B cell (primary cell): ENCODE measurements around the gene FANCI. TPM values are rescaled to one million over a fixed set of nuclear protein-coding genes. Genes with fewer than 3 reads are reported as not detected.

Experiments used
- ATAC-seq: fragments of 200-7000 bp; cut with Tn5 transposase; one replicate; pipeline ENCODE4 v1.10.0; 2021; ENCODE audit warnings: low read depth, mild to moderate bottlenecking, moderate number of reproducible peaks, moderate library complexity
- CTCF ChIA-PET: fragments of 350-600 bp; sonication (Branson Sonifier 250); formaldehyde crosslinking; loops from one replicate; lab custom pipeline; 2021; ENCODE audit warnings: antibody characterized with exemption, inconsistent platforms; lab: Charles Lee
- POLR2A ChIA-PET: fragments of 350-600 bp; sonication (Branson Sonifier 250); formaldehyde crosslinking; loops from one replicate; lab custom pipeline; 2021; ENCODE audit warnings: antibody characterized with exemption; lab: Charles Lee
- DNase-seq: peaks from one replicate; pipeline ENCODE4 v3.0.0; 2013
- H2AFZ ChIP-seq: 2 replicates; pipeline ENCODE4 v1.6.1; 2012; ENCODE audit warnings: mild to moderate bottlenecking, low read depth, low read length; ENCODE audit not compliant: insufficient read depth, poor library complexity, severe bottlenecking
- H3K27ac ChIP-seq, 2 donors: 1 replicate in 1 of 2; 2 replicates in 1 of 2; pipeline ENCODE4 v1.5.1; 2012 to 2013; ENCODE audit warnings: low read length in 2 of 2, mild to moderate bottlenecking in 2 of 2, moderate library complexity in 1 of 2
- H3K27me3 ChIP-seq, 4 experiments: fragments of 200-600 bp in 1 of 4; sonication (generic) in 1 of 4; replicated peaks in 1 of 4; 1 replicate in 2 of 4; 2 replicates in 2 of 4; pipeline versions ENCODE4 v1.6.1 to v1.7.0; 2013 to 2016; ENCODE audit warnings: low read length in 3 of 4, mild to moderate bottlenecking in 2 of 4, mixed read lengths in 1 of 4, moderate library complexity in 1 of 4; ENCODE audit not compliant: insufficient read depth in 4 of 4, control insufficient read depth in 3 of 4; ENCODE audit errors: control extremely low read depth in 1 of 4
- H3K36me3 ChIP-seq, 2 experiments: replicated peaks in 1 of 2; 1 replicate in 1 of 2; 2 replicates in 1 of 2; pipeline versions ENCODE4 v1.6.1 to v1.7.1; 2013; ENCODE audit warnings: low read length in 1 of 2; ENCODE audit not compliant: insufficient read depth in 2 of 2, control insufficient read depth in 1 of 2; ENCODE audit errors: control extremely low read depth in 1 of 2, extremely low read depth in 1 of 2
- H3K4me1 ChIP-seq, 2 donors: fragments of 200-600 bp in 1 of 2; sonication (generic) in 1 of 2; 1 replicate in 1 of 2; 2 replicates in 1 of 2; pipeline versions ENCODE4 v1.5.1 to v1.6.1; 2013 to 2017; ENCODE audit warnings: low read length in 2 of 2; ENCODE audit not compliant: control insufficient read depth in 2 of 2, insufficient read depth in 2 of 2
- H3K4me2 ChIP-seq: replicated peaks from 2 replicates; pipeline ENCODE3; 2012; ENCODE audit warnings: mild to moderate bottlenecking, low read depth, low read length; ENCODE audit not compliant: poor library complexity, severe bottlenecking
- H3K4me3 ChIP-seq, 5 experiments: fragments of 200-600 bp in 1 of 5; sonication (generic) in 1 of 5; 1 replicate in 3 of 5; 2 replicates in 2 of 5; pipeline versions ENCODE4 v1.5.1 to v1.7.0; 2011 to 2016; ENCODE audit warnings: low read length in 4 of 5, mild to moderate bottlenecking in 4 of 5, low read depth in 2 of 5, control low read depth in 1 of 5, moderate library complexity in 1 of 5; ENCODE audit not compliant: insufficient read depth in 1 of 5; ENCODE audit errors: control extremely low read depth in 1 of 5, extremely low read depth in 1 of 5
- H3K79me2 ChIP-seq: fragments of 200-600 bp; sonication (generic); one replicate; pipeline ENCODE4 v1.6.0; 2016; ENCODE audit warnings: low read length; ENCODE audit not compliant: control insufficient read depth, insufficient read depth
- H3K9ac ChIP-seq: fragments of 200-600 bp; sonication (generic); 2 replicates; pipeline ENCODE4 v1.6.1; 2017; ENCODE audit warnings: mild to moderate bottlenecking, low read length, moderate library complexity
- H3K9me3 ChIP-seq, 3 donors: one replicate each; pipeline versions ENCODE4 v1.6.1 to v1.7.1; 2013; ENCODE audit warnings: low read length in 2 of 3; ENCODE audit not compliant: control insufficient read depth in 2 of 3, insufficient read depth in 1 of 3; ENCODE audit errors: control extremely low read depth in 1 of 3
- H4K20me1 ChIP-seq: 2 replicates; pipeline ENCODE4 v1.6.0; 2012; ENCODE audit warnings: mild to moderate bottlenecking, low read length; ENCODE audit not compliant: insufficient read depth, control insufficient read depth, poor library complexity, severe bottlenecking
- H3K27ac Mint-ChIP-seq: one replicate; pipeline ENCODE4 v1.8.0; 2021; ENCODE audit warnings: mixed read lengths
- H3K27me3 Mint-ChIP-seq: one replicate; pipeline ENCODE4 v1.8.0; 2021; ENCODE audit warnings: mixed read lengths
- H3K4me1 Mint-ChIP-seq: one replicate; pipeline ENCODE4 v1.8.0; 2021; ENCODE audit warnings: mixed read lengths
- H3K4me3 Mint-ChIP-seq: one replicate; pipeline ENCODE4 v1.8.0; 2021; ENCODE audit warnings: mixed read lengths
- H3K9me3 Mint-ChIP-seq: one replicate; pipeline ENCODE4 v1.8.0; 2022; ENCODE audit warnings: mixed read lengths; ENCODE audit not compliant: insufficient read depth
- EZH2 ChIP-seq: IDR thresholded peaks from 2 replicates; pipeline ENCODE4 v1.6.1; 2012; ENCODE audit warnings: borderline replicate concordance, low read depth, mild to moderate bottlenecking, moderate library complexity, low read length; ENCODE audit not compliant: insufficient read depth, poor library complexity, severe bottlenecking
- WGBS: methylation state at CpG from one replicate; pipeline ENCODE4 v1.1.5; 2013; ENCODE audit warnings: missing lambda C conversion rate; ENCODE audit not compliant: insufficient coverage; 5-methylcytosine and 5-hydroxymethylcytosine counted together
- intact Hi-C: fragments of 100-400 bp; cut with micrococcal nuclease; formaldehyde crosslinking; loops from one replicate; pipeline ENCODE4 v1.10.0; 2022
- polyA plus RNA-seq: library from polyadenylated mRNA; depleted of rRNA; stranded (reverse); fragments of >200 nt; gene quantifications from 2 replicates; pipeline ENCODE4 v1.2.3, GENCODE V29; 2012
- total RNA-seq, 2 donors: library from RNA; stranded (reverse); fragments of 120-200 nt in 1 of 2; gene quantifications; 1 replicate in 1 of 2; 2 replicates in 1 of 2; pipeline versions ENCODE4 v1.2.3 to v1.2.4, GENCODE V29; 2013 to 2022
- TF ChIP-seq, protein P1 (sequence below): fragments of 200-600 bp; IDR thresholded peaks from one replicate; pipeline ENCODE4 v1.8.0; 2022; ENCODE audit warnings: antibody characterized with exemption, mild to moderate bottlenecking

FANCI gene
- total and polyA plus RNA-seq, 2 donors (not counting 1 experiment from before 2014, with no cell fraction given) = 2.7 to 14.2 TPM

DNA sequence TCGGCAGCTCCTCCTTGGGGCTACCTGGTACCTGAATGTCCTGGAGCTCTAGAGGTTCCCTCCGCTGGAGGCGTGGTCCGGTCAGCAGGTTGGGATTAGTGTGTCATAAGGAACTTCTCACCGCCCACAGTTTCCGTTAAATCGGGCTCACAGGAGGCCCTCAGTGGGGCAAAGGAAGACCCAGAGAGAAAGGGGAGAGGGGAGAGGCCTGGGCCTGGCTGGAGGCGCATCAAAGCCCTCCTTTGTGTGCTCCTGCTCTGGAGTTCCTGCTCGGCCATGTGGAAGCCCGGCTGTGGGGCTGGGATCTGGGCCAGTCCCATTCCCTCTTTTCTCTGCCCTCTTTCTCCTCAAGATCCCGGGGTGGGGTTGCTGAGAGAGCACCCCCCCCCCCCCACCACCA is 22.2 kb upstream of the FANCI start, which contains the start of gene RLBP1:
RLBP1 (minus strand) TSS at position 37 of the 400 bp plus-strand sequence. CDS start 2,604 bp downstream, outside the sequence.
- Histone ChIP-seq H3K9me3 (no peaks in the 10 kb centered on the region), H3K4me1 (no peaks in the 10 kb centered on the region), H2AFZ (no peak within 1 kb of the TSS), H3K27me3 (no peaks in the 10 kb centered on the region), H3K27ac (no peak within 1 kb of the TSS), H4K20me1 (no peaks in the 10 kb centered on the region), H3K79me2 (no peaks in the 10 kb centered on the region), H3K4me2 (no peak within 1 kb of the TSS), H3K4me3 (no peak within 1 kb of the TSS), H3K9ac (no peak within 1 kb of the TSS), H3K36me3 (no peaks in the 10 kb centered on the region)
- ATAC-seq = no peak
- CTCF ChIA-PET = no interaction called here
- Mint-ChIP-seq H3K4me1 (no peaks in the 10 kb centered on the region), H3K4me3 (no peak within 1 kb of the TSS), H3K9me3 (no peaks in the 10 kb centered on the region), H3K27me3 (peaks cover 4% of the 10 kb centered on the region), H3K27ac (no peak within 1 kb of the TSS)
- POLR2A ChIA-PET = no interaction called here
- intact Hi-C loops = no loop called here
- TF ChIP-seq, protein P1, sequence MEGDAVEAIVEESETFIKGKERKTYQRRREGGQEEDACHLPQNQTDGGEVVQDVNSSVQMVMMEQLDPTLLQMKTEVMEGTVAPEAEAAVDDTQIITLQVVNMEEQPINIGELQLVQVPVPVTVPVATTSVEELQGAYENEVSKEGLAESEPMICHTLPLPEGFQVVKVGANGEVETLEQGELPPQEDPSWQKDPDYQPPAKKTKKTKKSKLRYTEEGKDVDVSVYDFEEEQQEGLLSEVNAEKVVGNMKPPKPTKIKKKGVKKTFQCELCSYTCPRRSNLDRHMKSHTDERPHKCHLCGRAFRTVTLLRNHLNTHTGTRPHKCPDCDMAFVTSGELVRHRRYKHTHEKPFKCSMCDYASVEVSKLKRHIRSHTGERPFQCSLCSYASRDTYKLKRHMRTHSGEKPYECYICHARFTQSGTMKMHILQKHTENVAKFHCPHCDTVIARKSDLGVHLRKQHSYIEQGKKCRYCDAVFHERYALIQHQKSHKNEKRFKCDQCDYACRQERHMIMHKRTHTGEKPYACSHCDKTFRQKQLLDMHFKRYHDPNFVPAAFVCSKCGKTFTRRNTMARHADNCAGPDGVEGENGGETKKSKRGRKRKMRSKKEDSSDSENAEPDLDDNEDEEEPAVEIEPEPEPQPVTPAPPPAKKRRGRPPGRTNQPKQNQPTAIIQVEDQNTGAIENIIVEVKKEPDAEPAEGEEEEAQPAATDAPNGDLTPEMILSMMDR = no peak
- no peak for TF ChIP-seq EZH2
- DNase-seq = no peak
- WGBS = 84% methylated on average over 7 of the region's 11 CpGs

DNA sequence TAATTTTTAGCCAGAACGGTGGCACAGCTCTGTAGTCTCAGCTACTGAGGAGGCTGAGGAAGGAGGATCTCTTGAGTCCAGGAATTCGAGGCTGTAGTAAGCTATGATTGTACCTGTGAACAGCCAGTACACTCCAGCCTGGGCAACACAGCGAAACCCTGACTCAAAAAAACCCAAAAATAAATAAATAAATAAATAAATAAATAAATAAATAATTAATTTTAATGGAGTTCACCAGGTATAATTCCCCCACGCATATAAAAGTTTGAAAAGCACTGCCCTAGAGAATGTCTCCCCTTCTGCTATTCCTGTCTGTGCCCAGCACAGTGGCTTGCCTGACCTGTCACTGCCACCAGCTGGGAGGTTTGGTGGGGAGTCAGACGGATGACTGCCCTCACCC is 18.2 kb upstream of the FANCI start:
- no peak overlapping the region for H3K27ac Mint-ChIP-seq
- ATAC-seq (no peak), DNase-seq (no peak)
- H3K4me1 Mint-ChIP-seq = no peaks in the 10 kb centered on the region
- Histone ChIP-seq H3K4me2 (no peak overlapping the region), H3K9ac (no peak overlapping the region), H3K36me3 (no peaks in the 10 kb centered on the region), H4K20me1 (no peaks in the 10 kb centered on the region), H3K27ac (no peak overlapping the region), H3K4me3 (no peak overlapping the region), H3K9me3 (no peaks in the 10 kb centered on the region), H3K27me3 (no peaks in the 10 kb centered on the region), H3K4me1 (no peaks in the 10 kb centered on the region), H3K79me2 (no peaks in the 10 kb centered on the region), H2AFZ (no peak overlapping the region)
- H3K4me3 Mint-ChIP-seq = no peak overlapping the region
- WGBS = no CpG with 5 or more reads among the region's 5 CpGs
- TF ChIP-seq, protein P1 = no peak
- no peak for TF ChIP-seq EZH2
- ChIA-PET POLR2A (no interaction called here), CTCF (interaction anchor here (0.6 to 1.1 kb wide), 3 partner anchors 19 to 168 kb away, joined by 3 read pairs; no protein-coding TSS in a partner anchor)
- intact Hi-C loops = no loop called here
- no peaks in the 10 kb centered on the region for H3K9me3 Mint-ChIP-seq
- H3K27me3 Mint-ChIP-seq = peaks cover 20% of the 10 kb centered on the region
